GM12878 (cell line): Measurements from ENCODE around the gene CAMTA1. TPM values are rescaled to one million over a fixed set of nuclear protein-coding genes. Genes with fewer than 3 reads are reported as not detected.

ENCODE experiments used
- ATAC-seq: fragments of 200-7000 bp; cut with Tn5 transposase; 3 replicates; pipeline ENCODE4 v1.9.1; 2020; ENCODE audit warnings: mild to moderate bottlenecking, moderate library complexity
- BruUV-seq: library from RNA; stranded (reverse); fragments of 400-500 nt; replicated peaks from 2 replicates; lab custom pipeline; 2021; lab: Mats Ljungman, UMichigan
- CTCF ChIA-PET: fragments of 300-600 bp; sonication (Branson Sonifier 250); formaldehyde crosslinking; extraction: SDS; loops from one replicate; lab custom pipeline; 2021; ENCODE audit warnings: inconsistent platforms; lab: Yijun Ruan, JAX
- POLR2A ChIA-PET: fragments of 350-600 bp; formaldehyde crosslinking; extraction: SDS; loops from one replicate; lab custom pipeline; 2021; ENCODE audit warnings: inconsistent platforms; lab: Charles Lee
- RAD21 ChIA-PET: fragments of 300-600 bp; sonication (Branson Sonifier 250); formaldehyde crosslinking; loops from one replicate; lab custom pipeline; 2023; ENCODE audit warnings: antibody characterized with exemption; ENCODE audit not compliant: unreplicated experiment; lab: Charles Lee
- SMC1A ChIA-PET: fragments of 300-600 bp; sonication (Branson Sonifier 250); formaldehyde crosslinking; loops from one replicate; lab custom pipeline; 2023; ENCODE audit not compliant: unreplicated experiment, uncharacterized antibody; lab: Charles Lee
- DNase-seq: peaks from one replicate; pipeline ENCODE4 v3.0.0-alpha.2; 2011; ENCODE audit warnings: low read depth, low spot score
- FAIRE-seq: peaks from 3 replicates; lab custom pipeline; 2011; peaks lifted over from hg19 to GRCh38; lab: Jason Lieb, UNC
- H2AFZ ChIP-seq: 2 replicates; pipeline ENCODE4 v1.6.0; 2011; ENCODE audit warnings: low read depth, low read length, control low read depth; ENCODE audit not compliant: control insufficient read depth
- H3K27ac ChIP-seq: 2 replicates; pipeline ENCODE4 v1.5.1; 2011; ENCODE audit warnings: control low read depth; ENCODE audit not compliant: control insufficient read depth, insufficient read depth
- H3K27me3 ChIP-seq, 2 experiments: replicated peaks in 1 of 2; 2 replicates each; pipeline versions ENCODE4 v1.6.0 to v1.6.1; 2011; ENCODE audit warnings: low read length in 1 of 2; ENCODE audit not compliant: control insufficient read depth in 2 of 2, insufficient read depth in 2 of 2
- H3K36me3 ChIP-seq, 2 experiments: 2 replicates each; pipeline ENCODE4 v1.5.1; 2011; ENCODE audit warnings: low read length in 1 of 2; ENCODE audit not compliant: control insufficient read depth in 2 of 2, insufficient read depth in 2 of 2
- H3K4me1 ChIP-seq: 2 replicates; pipeline ENCODE4 v1.6.1; 2011; ENCODE audit warnings: mild to moderate bottlenecking, low read length, moderate library complexity, mixed read lengths; ENCODE audit not compliant: control insufficient read depth, insufficient read depth
- H3K4me2 ChIP-seq: 2 replicates; pipeline ENCODE4 v1.6.0; 2011; ENCODE audit warnings: control low read depth; ENCODE audit not compliant: control insufficient read depth, insufficient read depth
- H3K4me3 ChIP-seq: fragments of 200-600 bp; sonication (generic); 2 replicates; pipeline ENCODE4 v1.5.1; 2016
- H3K79me2 ChIP-seq: 2 replicates; pipeline ENCODE4 v1.6.0; 2011; ENCODE audit warnings: low read length; ENCODE audit not compliant: control insufficient read depth, insufficient read depth
- H3K9ac ChIP-seq: 2 replicates; pipeline ENCODE4 v1.8.0; 2011; ENCODE audit warnings: low read length, control low read depth, mixed read lengths; ENCODE audit not compliant: control insufficient read depth, insufficient read depth
- H3K9me3 ChIP-seq: replicated peaks from 3 replicates; pipeline ENCODE4 v1.5.1; 2011; ENCODE audit warnings: mild to moderate bottlenecking, low read length; ENCODE audit not compliant: control insufficient read depth, insufficient read depth
- H4K20me1 ChIP-seq: 2 replicates; pipeline ENCODE4 v1.6.0; 2011; ENCODE audit not compliant: control insufficient read depth, insufficient read depth
- ESRRA ChIP-seq: IDR thresholded peaks from 2 replicates; pipeline ENCODE4 v1.6.1; 2012; ENCODE audit warnings: mild to moderate bottlenecking, low read length, improper control_type of control experiment
- HCFC1 ChIP-seq: fragments of 150-350 bp; IDR thresholded peaks from 2 replicates; pipeline ENCODE4 v1.6.1; 2014; ENCODE audit warnings: low read length
- IKZF2 ChIP-seq, 2 experiments: fragments of 450-650 bp; IDR thresholded peaks; 2 replicates each; pipeline ENCODE4 v1.6.1; 2017; ENCODE audit warnings: mild to moderate bottlenecking in 2 of 2, moderate library complexity in 2 of 2
- IRF3 ChIP-seq: fragments of 450-650 bp; IDR thresholded peaks from 2 replicates; pipeline ENCODE4 v1.6.1; 2014; ENCODE audit warnings: mild to moderate bottlenecking
- POLR2A ChIP-seq: IDR thresholded peaks from 2 replicates; pipeline ENCODE4 v1.6.1; 2011; ENCODE audit warnings: low read depth, mild to moderate bottlenecking, low read length
- RBBP5 ChIP-seq: fragments of 200-600 bp; sonication (generic); conservative IDR thresholded peaks from 2 replicates; pipeline ENCODE4 v1.6.1; 2016
- SREBF1 ChIP-seq: IDR thresholded peaks from 2 replicates; pipeline ENCODE4 v1.6.1; 2012; ENCODE audit warnings: mild to moderate bottlenecking, low read length
- TAF1 ChIP-seq: IDR thresholded peaks from 2 replicates; pipeline ENCODE4 v1.6.1; 2011; ENCODE audit warnings: mild to moderate bottlenecking, low read depth, low read length, borderline replicate concordance
- ZNF217 ChIP-seq: fragments of 450-650 bp; IDR thresholded peaks from 2 replicates; pipeline ENCODE4 v1.6.1; 2017; ENCODE audit warnings: antibody characterized with exemption, mild to moderate bottlenecking
- WGBS: methylation state at CpG from one replicate; pipeline ENCODE4 v1.1.6; 2016; ENCODE audit warnings: low lambda C conversion rate; ENCODE audit not compliant: insufficient replicate concordance, insufficient coverage; ENCODE audit errors: missing lambda C conversion rate; 5-methylcytosine and 5-hydroxymethylcytosine counted together
- in situ Hi-C: fragments of 300-500 bp; cut with MboI; formaldehyde crosslinking; loops from 9 replicates; pipeline ENCODE4 v1.14.3; 2018; ENCODE audit warnings: mixed read lengths
- intact Hi-C: fragments of 100-400 bp; cut with micrococcal nuclease; formaldehyde crosslinking; loops from one replicate; pipeline ENCODE4 v1.14.2; 2022; ENCODE audit not compliant: unreplicated experiment
- polyA plus RNA-seq, 11 experiments: library from polyadenylated mRNA; depleted of rRNA in 4 of 11; unstranded in 6 of 11; stranded (reverse) in 5 of 11; fragments of >200 nt; fragmentation: Nextera tagmentation in 4 of 11; fragmentation: Illumina TruSeq in 1 of 11; extraction: Ambion mirVana in 4 of 11; extraction: Trizol in 1 of 11; gene quantifications; 1 replicate in 1 of 11; 2 replicates in 10 of 11; pipeline versions ENCODE4 v1.2.1 to v1.2.3, GENCODE V29; 2011 to 2016; ENCODE audit warnings: inconsistent platforms in 2 of 11, missing spikeins in 2 of 11, low read depth in 1 of 11
- total RNA-seq, 4 experiments: library from RNA; depleted of rRNA in 3 of 4; stranded (reverse); fragments of >200 nt in 3 of 4; fragmentation: Illumina TruSeq in 1 of 4; extraction: Trizol in 1 of 4; gene quantifications; 2 replicates each; pipeline versions ENCODE4 v1.2.1 to v1.2.3, GENCODE V29; 2013 to 2021
- TF ChIP-seq, protein P1 (sequence below): fragments of 450-650 bp; IDR thresholded peaks from 2 replicates; pipeline ENCODE4 v1.6.1; 2017; ENCODE audit warnings: mild to moderate bottlenecking

CAMTA1 gene
- total and polyA plus RNA-seq, 10 of the 15 experiments (the other 5 are each of a cell fraction or from before 2014, with no cell fraction given): 37.7 to 148 (median 76.4) TPM

- Histone ChIP-seq H3K9ac (peak overlapping the region; percentile 39; the same call in 1 of the 2 replicates), H3K79me2 (peaks cover 2% of the 10 kb centered on the region; the same call in 1 of the 2 replicates), H3K9me3 (no peaks in the 10 kb centered on the region; the same call in 2 of the 3 replicates), H3K4me2 (peak overlapping the region; percentile 59; the same call in 1 of the 2 replicates), H3K27ac (peak overlapping the region; percentile 35), H4K20me1 (no peaks in the 10 kb centered on the region), H3K4me3 (no peak overlapping the region; the same call in 1 of the 2 replicates), H3K4me1 (peaks cover 49% of the 10 kb centered on the region), H2AFZ (no peak overlapping the region), H3K36me3 (no peaks in the 10 kb centered on the region), H3K27me3 (no peaks in the 10 kb centered on the region)
- ChIA-PET SMC1A (no interaction called here), RAD21 (no interaction called here), CTCF (no interaction called here), POLR2A (no interaction called here)
- no peak for DNase-seq
- in situ Hi-C loops: no loop called here
- intact Hi-C loops: no loop called here
- no peak for FAIRE-seq
- no peak for ATAC-seq
- BruUV-seq: no TSS peak
- 71% methylated on average over 7 of the region's 7 CpGs for WGBS
- no peak for TF ChIP-seq HCFC1
- TF ChIP-seq, protein P1, sequence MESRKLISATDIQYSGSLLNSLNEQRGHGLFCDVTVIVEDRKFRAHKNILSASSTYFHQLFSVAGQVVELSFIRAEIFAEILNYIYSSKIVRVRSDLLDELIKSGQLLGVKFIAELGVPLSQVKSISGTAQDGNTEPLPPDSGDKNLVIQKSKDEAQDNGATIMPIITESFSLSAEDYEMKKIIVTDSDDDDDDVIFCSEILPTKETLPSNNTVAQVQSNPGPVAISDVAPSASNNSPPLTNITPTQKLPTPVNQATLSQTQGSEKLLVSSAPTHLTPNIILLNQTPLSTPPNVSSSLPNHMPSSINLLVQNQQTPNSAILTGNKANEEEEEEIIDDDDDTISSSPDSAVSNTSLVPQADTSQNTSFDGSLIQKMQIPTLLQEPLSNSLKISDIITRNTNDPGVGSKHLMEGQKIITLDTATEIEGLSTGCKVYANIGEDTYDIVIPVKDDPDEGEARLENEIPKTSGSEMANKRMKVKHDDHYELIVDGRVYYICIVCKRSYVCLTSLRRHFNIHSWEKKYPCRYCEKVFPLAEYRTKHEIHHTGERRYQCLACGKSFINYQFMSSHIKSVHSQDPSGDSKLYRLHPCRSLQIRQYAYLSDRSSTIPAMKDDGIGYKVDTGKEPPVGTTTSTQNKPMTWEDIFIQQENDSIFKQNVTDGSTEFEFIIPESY: no peak
- TF ChIP-seq IKZF2 (IDR thresholded peaks at IDR 0.05): no peak
- no peak for TF ChIP-seq ZNF217
- no peak for TF ChIP-seq IRF3
- no peak for TF ChIP-seq SREBF1
- TF ChIP-seq POLR2A: no peak
- TF ChIP-seq TAF1: no peak
- no peak for TF ChIP-seq ESRRA
- TF ChIP-seq RBBP5: no peak
Measured at GRCh38 chr1:7407544-7407895, 622.3 kb downstream of the CAMTA1 start.
